HEK293 (cell line): Measurements from ENCODE around the gene EYS.

Experiments
- CTCF ChIA-PET: fragments of 350-600 bp; formaldehyde crosslinking; extraction: SDS; loops from one replicate; lab custom pipeline; 2021; ENCODE audit warnings: antibody characterized with exemption; lab: Yijun Ruan, JAX
- POLR2A ChIA-PET: fragments of 300-600 bp; formaldehyde crosslinking; extraction: SDS; loops from one replicate; lab custom pipeline; 2020; ENCODE audit warnings: antibody characterized with exemption, inconsistent platforms; lab: Yijun Ruan, JAX
- H3K27ac ChIP-seq: fragments of 200-500 bp; sonication (Bioruptor generic); 2 replicates; pipeline ENCODE4 v1.5.1; 2014; ENCODE audit warnings: low read depth, low read length, control low read depth, inconsistent platforms; ENCODE audit errors: extremely low read depth
- H3K36me3 ChIP-seq, 2 experiments: fragments of 200-500 bp in 1 of 2; sonication (Bioruptor generic) in 1 of 2; 1 replicate in 1 of 2; 2 replicates in 1 of 2; pipeline ENCODE4 v1.5.1; 2014 to 2017; ENCODE audit warnings: inconsistent platforms in 2 of 2, low read length in 2 of 2; ENCODE audit not compliant: control insufficient read depth in 2 of 2, insufficient read depth in 1 of 2
- H3K4me1 ChIP-seq: fragments of 200-500 bp; sonication (Bioruptor generic); 2 replicates; pipeline ENCODE4 v1.5.1; 2014; ENCODE audit warnings: mild to moderate bottlenecking, low read length, inconsistent platforms; ENCODE audit not compliant: control insufficient read depth, insufficient read depth
- H3K4me3 ChIP-seq: 2 replicates; pipeline ENCODE4 v1.5.1; 2011; ENCODE audit warnings: low read depth, mild to moderate bottlenecking, control low read depth, low read length, moderate library complexity
- H3K9me3 ChIP-seq: fragments of 200-500 bp; sonication (Bioruptor generic); 2 replicates; pipeline ENCODE4 v1.5.1; 2014; ENCODE audit warnings: low read depth, low read length, inconsistent platforms; ENCODE audit not compliant: control insufficient read depth, insufficient read depth
- KLF10 ChIP-seq: fragments of 450-650 bp; IDR thresholded peaks from 2 replicates; pipeline ENCODE4 v1.5.1; 2018; ENCODE audit warnings: missing biosample characterization, mild to moderate bottlenecking, missing genetic modification characterization
- MZF1 ChIP-seq: fragments of 450-650 bp; formaldehyde crosslinking; IDR thresholded peaks from 2 replicates; pipeline ENCODE4 v1.5.1; 2017; ENCODE audit warnings: missing biosample characterization, missing genetic modification characterization, borderline replicate concordance
- TCF7L2 ChIP-seq: IDR thresholded peaks from 2 replicates; pipeline ENCODE4 v1.6.1; 2011; ENCODE audit warnings: low read depth, mild to moderate bottlenecking, inconsistent platforms, low read length, moderate library complexity, borderline replicate concordance
- ZBTB17 ChIP-seq: fragments of 450-650 bp; formaldehyde crosslinking; IDR thresholded peaks from 2 replicates; pipeline ENCODE4 v1.5.1; 2016; ENCODE audit warnings: missing biosample characterization, missing genetic modification characterization
- ZNF155 ChIP-seq: fragments of 450-650 bp; formaldehyde crosslinking; IDR thresholded peaks from 2 replicates; pipeline ENCODE4 v1.5.1; 2016; ENCODE audit warnings: missing biosample characterization, missing genetic modification characterization
- ZNF629 ChIP-seq: fragments of 450-650 bp; formaldehyde crosslinking; IDR thresholded peaks from 2 replicates; pipeline ENCODE4 v1.5.1; 2017; ENCODE audit warnings: missing biosample characterization, missing genetic modification characterization
- ZNF670 ChIP-seq: fragments of 450-650 bp; formaldehyde crosslinking; IDR thresholded peaks from 2 replicates; pipeline ENCODE4 v1.5.1; 2016; ENCODE audit warnings: missing biosample characterization, missing genetic modification characterization, low read depth
- ZNF776 ChIP-seq: fragments of 450-650 bp; formaldehyde crosslinking; IDR thresholded peaks from 2 replicates; pipeline ENCODE4 v1.5.0; 2017; ENCODE audit warnings: missing biosample characterization, missing genetic modification characterization, borderline replicate concordance
- ZNF843 ChIP-seq: fragments of 450-650 bp; formaldehyde crosslinking; IDR thresholded peaks from 2 replicates; pipeline ENCODE4 v1.5.1; 2016; ENCODE audit warnings: missing biosample characterization, missing genetic modification characterization
- ZSCAN16 ChIP-seq: fragments of 450-650 bp; formaldehyde crosslinking; IDR thresholded peaks from 2 replicates; pipeline ENCODE4 v1.5.1; 2016; ENCODE audit warnings: missing biosample characterization, missing genetic modification characterization
- TF ChIP-seq, protein P1 (sequence below): fragments of 450-650 bp; formaldehyde crosslinking; IDR thresholded peaks from 2 replicates; pipeline ENCODE4 v1.5.1; 2016; ENCODE audit warnings: missing biosample characterization, missing genetic modification characterization, borderline replicate concordance
- TF ChIP-seq, protein P2 (sequence below): fragments of 450-650 bp; formaldehyde crosslinking; IDR thresholded peaks from 2 replicates; pipeline ENCODE4 v1.5.1; 2016; ENCODE audit warnings: missing biosample characterization, missing genetic modification characterization
- TF ChIP-seq, protein P3 (sequence below): fragments of 450-650 bp; formaldehyde crosslinking; IDR thresholded peaks from 2 replicates; pipeline ENCODE4 v1.5.1; 2016; ENCODE audit warnings: missing biosample characterization, missing genetic modification characterization

Gene EYS

DNA sequence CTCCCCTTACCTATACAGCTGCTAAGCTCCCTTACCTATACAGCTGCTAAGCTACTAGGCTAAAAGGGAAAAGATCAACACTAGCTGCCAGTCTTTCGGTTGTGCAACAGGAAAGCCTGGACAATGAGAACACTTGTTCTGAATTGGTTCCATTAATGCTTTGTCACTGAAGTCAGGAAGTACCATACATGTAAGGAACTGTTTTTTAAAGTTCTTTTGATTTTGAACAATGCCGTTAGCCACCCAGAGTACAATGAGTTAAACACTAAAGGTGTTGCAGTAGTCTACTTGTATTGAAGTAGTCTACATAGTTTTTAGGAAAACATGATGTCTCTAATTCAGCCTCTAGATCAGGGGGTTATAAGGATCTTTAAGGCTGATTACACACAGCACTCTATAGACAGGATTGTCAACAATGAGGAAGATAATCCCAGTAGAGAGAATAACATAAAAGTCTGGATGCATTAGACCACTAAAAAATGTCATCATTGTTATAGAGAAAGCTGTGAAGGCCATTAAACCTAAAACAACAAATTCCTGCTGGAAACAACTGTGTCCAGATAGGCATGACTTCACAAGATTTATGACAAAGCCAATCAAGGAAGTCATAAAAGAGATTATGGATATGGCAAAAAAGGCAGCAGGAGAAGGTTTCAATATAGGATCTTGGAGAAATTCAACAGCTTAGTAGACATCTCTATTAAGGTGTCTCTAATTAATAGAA is 1765.1 kb downstream of the EYS start (continued):
- TF ChIP-seq, protein P1, sequence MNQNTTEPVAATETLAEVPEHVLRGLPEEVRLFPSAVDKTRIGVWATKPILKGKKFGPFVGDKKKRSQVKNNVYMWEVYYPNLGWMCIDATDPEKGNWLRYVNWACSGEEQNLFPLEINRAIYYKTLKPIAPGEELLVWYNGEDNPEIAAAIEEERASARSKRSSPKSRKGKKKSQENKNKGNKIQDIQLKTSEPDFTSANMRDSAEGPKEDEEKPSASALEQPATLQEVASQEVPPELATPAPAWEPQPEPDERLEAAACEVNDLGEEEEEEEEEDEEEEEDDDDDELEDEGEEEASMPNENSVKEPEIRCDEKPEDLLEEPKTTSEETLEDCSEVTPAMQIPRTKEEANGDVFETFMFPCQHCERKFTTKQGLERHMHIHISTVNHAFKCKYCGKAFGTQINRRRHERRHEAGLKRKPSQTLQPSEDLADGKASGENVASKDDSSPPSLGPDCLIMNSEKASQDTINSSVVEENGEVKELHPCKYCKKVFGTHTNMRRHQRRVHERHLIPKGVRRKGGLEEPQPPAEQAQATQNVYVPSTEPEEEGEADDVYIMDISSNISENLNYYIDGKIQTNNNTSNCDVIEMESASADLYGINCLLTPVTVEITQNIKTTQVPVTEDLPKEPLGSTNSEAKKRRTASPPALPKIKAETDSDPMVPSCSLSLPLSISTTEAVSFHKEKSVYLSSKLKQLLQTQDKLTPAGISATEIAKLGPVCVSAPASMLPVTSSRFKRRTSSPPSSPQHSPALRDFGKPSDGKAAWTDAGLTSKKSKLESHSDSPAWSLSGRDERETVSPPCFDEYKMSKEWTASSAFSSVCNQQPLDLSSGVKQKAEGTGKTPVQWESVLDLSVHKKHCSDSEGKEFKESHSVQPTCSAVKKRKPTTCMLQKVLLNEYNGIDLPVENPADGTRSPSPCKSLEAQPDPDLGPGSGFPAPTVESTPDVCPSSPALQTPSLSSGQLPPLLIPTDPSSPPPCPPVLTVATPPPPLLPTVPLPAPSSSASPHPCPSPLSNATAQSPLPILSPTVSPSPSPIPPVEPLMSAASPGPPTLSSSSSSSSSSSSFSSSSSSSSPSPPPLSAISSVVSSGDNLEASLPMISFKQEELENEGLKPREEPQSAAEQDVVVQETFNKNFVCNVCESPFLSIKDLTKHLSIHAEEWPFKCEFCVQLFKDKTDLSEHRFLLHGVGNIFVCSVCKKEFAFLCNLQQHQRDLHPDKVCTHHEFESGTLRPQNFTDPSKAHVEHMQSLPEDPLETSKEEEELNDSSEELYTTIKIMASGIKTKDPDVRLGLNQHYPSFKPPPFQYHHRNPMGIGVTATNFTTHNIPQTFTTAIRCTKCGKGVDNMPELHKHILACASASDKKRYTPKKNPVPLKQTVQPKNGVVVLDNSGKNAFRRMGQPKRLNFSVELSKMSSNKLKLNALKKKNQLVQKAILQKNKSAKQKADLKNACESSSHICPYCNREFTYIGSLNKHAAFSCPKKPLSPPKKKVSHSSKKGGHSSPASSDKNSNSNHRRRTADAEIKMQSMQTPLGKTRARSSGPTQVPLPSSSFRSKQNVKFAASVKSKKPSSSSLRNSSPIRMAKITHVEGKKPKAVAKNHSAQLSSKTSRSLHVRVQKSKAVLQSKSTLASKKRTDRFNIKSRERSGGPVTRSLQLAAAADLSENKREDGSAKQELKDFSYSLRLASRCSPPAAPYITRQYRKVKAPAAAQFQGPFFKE = no peak
- TF ChIP-seq ZBTB17 (tag by site-specific recombination) (no peak), TCF7L2 (peak; percentile 61; the same call in 1 of the 2 replicates), MZF1 (tag by site-specific recombination) (no peak), KLF10 (tag by site-specific recombination) (no peak)

DNA sequence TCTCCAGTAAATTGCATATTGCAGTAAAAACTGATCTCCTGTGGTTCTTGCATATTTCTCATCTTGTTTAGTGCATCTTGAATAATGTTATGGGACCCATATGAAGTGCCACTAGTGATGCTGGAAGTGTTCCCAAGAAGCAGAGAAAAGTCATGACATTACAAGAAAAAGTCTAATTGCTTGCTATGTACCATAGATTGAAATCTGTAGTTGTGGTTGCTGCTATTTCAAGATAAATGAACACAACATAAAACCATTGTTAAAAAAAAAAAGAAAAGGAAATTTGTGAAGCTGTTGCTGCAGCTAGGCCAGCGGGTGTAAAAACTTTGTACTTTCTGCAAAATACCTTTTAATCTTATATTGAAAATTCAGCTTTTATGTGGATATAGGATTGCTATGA is 1767.0 kb downstream of the EYS start:
- Histone ChIP-seq H3K4me1 (0 out of 2 replicates have a peak, but pooled peaks cover 2% of the 10 kb centered on the region), H3K9me3 (no peaks in the 10 kb centered on the region), H3K27ac (no peak overlapping the region), H3K4me3 (no peak overlapping the region)
- ChIA-PET POLR2A (no interaction called here), CTCF (interaction anchor here (0.6 kb wide), 1 partner anchor 21 kb away, joined by 3 read pairs; no protein-coding TSS in a partner anchor)
- no peak for TF ChIP-seq TCF7L2
- TF ChIP-seq ZNF629 (tag by site-specific recombination) = no peak
- TF ChIP-seq, protein P2, sequence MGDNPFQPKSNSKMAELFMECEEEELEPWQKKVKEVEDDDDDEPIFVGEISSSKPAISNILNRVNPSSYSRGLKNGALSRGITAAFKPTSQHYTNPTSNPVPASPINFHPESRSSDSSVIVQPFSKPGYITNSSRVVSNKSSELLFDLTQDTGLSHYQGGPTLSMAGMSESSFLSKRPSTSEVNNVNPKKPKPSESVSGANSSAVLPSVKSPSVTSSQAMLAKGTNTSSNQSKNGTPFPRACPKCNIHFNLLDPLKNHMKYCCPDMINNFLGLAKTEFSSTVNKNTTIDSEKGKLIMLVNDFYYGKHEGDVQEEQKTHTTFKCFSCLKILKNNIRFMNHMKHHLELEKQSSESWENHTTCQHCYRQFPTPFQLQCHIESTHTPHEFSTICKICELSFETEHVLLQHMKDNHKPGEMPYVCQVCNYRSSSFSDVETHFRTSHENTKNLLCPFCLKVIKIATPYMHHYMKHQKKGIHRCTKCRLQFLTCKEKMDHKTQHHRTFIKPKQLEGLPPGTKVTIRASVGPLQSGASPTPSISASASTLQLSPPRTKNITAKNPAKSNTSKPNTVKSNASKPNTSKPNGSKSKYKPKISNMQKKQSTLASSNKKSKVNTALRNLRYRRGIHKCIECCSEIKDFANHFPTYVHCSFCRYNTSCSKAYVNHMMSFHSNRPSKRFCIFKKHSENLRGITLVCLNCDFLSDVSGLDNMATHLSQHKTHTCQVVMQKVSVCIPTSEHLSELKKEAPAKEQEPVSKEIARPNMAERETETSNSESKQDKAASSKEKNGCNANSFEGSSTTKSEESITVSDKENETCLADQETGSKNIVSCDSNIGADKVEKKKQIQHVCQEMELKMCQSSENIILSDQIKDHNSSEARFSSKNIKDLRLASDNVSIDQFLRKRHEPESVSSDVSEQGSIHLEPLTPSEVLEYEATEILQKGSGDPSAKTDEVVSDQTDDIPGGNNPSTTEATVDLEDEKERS = no peak
- no peak for TF ChIP-seq ZNF670 (tag by site-specific recombination)
- no peak for TF ChIP-seq ZNF155
- TF ChIP-seq, protein P3, sequence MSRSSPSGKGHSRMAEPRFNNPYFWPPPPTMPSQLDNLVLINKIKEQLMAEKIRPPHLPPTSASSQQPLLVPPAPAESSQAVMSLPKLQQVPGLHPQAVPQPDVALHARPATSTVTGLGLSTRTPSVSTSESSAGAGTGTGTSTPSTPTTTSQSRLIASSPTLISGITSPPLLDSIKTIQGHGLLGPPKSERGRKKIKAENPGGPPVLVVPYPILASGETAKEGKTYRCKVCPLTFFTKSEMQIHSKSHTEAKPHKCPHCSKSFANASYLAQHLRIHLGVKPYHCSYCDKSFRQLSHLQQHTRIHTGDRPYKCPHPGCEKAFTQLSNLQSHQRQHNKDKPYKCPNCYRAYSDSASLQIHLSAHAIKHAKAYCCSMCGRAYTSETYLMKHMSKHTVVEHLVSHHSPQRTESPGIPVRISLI (tag by site-specific recombination) = no peak
- TF ChIP-seq ZNF776 (tag by site-specific recombination) = no peak
- TF ChIP-seq ZSCAN16 (tag by site-specific recombination) = no peak
- no peak for TF ChIP-seq ZNF843 (tag by site-specific recombination)
- TF ChIP-seq, all 188 proteins: peak for 0
- H3K36me3 ChIP-seq = no peaks in the 10 kb centered on the region
